HG03439 (cell line): ENCODE data around the gene WDR90.

Experiments used
- ATAC-seq: cut with Tn5 transposase; IDR thresholded peaks from one replicate; pipeline ENCODE4 v1.9.1; 2021; ENCODE audit warnings: mild to moderate bottlenecking, moderate library complexity; ENCODE audit not compliant: unreplicated experiment

WDR90 gene

DNA sequence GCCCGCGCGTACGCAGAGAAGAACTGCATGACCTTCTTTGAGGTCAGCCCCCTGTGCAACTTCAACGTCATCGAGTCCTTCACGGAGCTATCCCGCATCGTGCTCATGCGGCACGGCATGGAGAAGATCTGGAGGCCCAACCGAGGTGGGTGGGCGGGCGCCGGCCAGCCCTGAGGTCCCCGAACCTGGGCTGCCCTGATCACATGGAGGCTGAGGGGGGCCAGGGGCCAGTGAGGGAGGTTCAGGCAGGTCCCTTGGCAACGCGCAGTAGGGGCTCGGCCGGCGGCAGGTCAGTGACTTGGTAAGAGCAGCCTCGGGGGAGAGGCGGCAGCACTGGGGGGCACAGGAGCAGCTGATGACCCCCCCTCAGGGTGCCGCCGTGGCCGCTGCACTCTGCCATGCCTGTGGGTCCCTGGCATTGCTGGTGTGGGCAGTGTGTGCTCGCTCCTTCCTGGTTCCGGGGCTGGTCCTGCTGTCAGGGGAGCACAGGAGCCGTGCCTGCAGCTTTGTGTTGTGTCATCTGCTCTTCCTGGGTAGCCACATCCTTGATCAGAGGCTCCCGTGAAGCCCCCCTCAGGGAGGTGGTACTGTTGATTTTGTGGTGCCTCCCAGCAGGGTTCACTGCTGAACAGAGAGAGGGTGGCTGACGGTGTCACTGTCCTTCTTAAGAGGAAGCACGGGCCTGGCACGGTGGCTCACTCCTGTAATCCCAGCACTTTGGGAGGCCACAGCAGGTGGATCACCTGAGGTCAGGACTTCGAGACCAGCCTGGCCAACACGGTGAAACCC lies 23.0 kb upstream of the WDR90 start:
- ATAC-seq = no peak

DNA sequence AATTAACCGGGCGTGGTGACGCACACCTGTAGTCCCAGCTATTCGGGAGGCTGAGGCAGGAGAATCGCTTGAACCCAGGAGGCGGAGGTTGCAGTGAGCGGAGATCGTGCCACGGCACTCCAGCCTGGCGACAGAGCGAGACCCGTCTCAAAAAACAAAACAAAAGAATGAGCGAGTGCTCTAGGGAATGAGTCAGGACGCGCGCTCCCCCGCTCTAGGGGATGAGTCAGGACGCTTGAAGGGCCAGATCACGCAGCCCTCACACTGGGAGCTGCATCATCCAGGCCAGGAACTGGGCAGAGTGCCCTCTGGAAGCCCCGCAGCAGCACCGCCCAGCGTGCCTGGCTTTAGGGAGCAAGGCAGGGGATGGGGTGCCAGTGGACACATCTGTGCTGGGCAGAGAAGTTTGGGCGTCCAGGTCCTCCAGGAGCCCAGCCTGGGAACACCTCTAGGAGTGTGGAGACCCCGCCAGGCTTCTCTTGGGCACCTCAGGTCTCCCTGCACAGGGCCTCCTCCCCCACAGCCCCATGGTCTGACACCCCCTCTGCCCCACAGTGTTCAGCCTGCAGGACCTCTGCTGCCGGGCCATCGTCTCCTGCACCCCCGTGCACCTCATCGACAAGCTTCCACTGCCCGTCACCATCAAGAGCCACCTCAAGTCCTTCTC lies 22.2 kb upstream of the WDR90 start:
- ATAC-seq = no peak

DNA sequence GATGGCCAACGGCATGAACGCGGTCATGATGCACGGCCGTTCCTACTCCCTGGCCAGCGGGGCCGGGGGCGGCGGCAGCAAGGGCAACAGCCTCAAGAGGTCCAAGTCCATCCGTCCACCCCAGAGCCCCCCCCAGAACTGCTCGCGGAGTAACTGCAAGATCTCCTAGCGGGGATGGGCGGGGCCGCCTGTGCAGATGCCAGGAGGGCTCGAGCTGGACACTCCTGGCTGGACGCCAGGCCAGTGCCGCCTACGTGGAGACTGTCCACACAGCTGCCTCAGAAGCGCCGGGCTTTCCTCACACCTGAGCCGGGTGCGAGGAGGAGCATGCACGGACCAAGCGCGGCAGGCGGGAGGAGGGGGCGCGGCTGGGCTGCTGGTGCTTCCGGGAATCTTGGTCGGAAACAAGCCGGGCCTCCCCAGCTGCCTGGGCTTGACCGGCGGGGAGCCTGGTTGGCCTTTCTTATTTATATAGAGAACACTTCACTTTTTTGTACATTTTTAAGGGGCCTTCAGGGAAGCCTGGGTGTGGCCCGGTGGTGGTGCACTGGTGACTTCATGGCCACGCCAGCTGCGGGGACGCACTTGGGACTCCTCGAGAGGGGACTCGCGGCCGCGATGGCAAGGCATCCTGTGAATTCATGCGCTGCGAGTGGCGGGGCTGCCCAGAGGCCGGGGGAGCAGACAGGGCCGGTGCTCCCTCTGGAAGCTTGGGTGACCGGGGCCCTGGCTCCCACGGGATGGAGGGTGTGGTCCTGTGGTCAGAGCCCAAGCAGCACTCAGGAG lies 21.5 kb upstream of the WDR90 start:
- ATAC-seq = no peak

- ATAC-seq = no peak
Measured at GRCh38 chr16:628321-629061, 20.7 kb upstream of the WDR90 start.

DNA sequence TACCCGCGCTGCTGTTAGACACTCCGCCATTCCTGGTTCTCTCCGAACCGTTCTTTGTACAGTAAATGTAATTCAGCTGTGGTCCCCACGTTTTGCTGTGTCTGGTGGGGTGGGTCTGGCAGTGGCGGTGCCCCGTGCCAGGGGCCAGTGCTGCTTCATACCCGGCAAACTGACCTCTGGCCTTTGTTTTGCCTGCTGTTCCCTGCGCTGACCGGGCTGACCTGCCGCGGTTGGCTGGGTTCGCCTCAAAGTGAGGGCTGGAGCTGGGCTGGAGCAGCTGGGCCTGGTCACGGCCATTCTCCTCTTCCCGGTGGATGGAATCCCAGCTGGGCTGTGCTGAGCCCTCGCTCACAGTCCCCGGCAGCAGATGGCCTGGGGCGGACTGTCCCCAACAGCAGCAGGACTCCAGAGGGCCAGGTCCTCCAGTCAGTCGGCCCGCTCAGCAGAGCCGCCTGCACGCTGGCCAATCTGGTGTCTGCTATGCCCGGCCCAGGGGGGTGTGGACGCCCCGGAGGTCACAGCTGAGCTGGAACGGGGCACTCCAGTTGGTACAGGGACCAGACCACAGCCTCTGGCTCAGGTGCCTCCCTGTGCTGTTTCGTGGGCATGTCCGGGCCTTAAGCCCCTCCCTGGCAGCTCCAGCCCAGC lies 19.9 kb upstream of the WDR90 start:
- ATAC-seq = no peak

DNA sequence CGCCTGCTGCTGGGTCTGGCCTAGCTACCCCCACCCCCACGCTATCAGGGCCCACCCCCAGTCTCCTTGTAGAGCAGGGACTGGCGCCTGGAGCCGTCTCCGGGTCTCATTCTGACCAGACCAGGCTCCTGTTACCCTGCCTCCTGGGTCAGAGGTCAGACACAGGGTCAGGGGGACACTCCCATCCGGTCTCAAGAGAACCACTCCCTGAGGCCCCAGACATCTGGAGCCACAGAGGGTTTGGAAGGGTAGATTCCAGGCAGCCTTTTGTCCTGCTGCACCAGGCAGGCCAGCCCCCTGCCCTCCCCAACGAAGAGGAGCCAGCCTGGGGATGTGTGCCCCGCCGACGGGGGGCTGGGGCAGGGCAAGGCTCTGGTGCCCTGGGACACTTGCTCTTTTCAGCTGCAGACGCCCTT lies 19.3 kb upstream of the WDR90 start:
- ATAC-seq = no peak

DNA sequence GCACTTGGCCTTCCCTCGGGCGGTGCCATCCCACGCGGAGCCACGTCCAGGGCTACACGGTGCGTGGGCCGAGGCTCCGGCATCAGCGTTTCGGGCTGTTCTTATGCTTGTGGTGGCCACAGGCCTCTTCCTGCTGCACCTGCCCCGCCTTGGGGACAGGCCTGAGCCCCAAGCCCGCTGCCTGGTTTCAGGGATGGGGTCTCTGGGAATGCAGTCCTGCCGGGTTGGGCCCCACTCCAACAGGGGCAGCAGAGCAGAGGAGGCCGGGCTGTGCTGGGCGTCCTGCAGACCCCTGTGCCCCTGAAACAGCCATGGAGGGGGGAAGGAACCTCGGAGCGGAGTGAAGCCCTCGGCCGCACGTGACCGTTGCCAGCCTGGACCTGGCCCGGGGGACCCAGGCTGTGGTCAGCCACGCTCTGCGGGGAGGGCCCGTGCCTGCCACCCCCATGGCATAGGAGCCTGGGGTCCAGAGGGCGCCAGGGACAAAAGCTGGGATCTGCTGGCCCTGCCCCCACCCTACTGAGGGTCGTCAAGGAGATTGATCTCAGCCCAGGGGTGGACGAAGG lies 18.8 kb upstream of the WDR90 start:
- ATAC-seq = no peak

DNA sequence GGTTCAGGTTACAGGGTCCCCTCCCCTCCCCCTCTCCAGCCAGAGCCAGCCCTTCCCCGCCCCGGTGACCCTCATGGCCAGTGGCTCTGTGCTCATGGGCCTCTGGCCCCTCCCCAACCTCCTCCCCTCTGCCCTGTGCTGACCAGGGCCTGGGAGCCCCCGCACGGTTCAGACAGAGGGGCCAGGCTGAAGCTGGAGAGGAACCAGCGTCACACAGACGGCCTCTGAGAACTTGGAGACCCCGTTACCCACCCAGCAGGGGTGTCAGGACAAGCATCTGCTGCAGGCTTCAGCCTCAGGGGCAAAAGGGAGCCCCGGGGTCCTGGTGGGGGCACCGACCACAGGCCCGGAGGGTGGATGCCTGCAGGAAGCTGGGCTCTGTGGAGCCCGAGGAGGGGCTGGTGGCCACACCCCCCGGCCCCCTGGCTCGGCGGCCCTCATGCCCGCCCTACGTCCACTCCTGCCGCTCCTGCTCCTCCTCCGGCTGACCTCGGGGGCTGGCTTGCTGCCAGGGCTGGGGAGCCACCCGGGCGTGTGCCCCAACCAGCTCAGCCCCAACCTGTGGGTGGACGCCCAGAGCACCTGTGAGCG lies 18.3 kb upstream of the WDR90 start, which contains the start of gene WFIKKN1:
Gene WFIKKN1, plus strand, starts transcription at position 171 of the 591 bp plus-strand sequence. Its CDS starts 269 bp downstream, at position 440.
- no peak for ATAC-seq

DNA sequence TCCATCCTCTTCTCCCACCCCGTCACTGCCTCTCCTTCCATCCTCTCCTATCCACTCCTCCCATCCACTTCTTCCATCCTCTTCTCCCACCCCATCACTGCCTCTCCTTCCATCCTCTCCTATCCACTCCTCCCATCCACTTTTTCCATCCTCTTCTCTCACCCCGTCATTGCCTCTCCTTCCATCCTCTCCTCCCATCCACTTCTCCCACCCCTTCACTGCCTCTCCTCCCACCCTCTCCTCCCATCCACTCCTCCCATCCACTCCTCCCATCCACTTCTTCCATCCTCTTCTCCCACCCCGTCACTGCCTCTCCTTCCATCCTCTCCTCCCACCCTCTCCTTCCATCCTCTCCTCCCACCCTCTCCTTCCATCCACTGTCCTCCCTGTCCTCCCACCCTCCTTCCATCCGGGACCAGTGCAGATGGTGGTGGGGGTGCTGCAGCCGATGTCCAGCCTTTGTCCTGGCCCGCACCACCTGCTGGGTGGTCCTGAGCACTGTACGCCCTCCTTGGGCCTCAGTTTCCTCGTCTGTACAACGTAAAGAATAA lies 17.3 kb upstream of the WDR90 start:
- no peak for ATAC-seq

DNA sequence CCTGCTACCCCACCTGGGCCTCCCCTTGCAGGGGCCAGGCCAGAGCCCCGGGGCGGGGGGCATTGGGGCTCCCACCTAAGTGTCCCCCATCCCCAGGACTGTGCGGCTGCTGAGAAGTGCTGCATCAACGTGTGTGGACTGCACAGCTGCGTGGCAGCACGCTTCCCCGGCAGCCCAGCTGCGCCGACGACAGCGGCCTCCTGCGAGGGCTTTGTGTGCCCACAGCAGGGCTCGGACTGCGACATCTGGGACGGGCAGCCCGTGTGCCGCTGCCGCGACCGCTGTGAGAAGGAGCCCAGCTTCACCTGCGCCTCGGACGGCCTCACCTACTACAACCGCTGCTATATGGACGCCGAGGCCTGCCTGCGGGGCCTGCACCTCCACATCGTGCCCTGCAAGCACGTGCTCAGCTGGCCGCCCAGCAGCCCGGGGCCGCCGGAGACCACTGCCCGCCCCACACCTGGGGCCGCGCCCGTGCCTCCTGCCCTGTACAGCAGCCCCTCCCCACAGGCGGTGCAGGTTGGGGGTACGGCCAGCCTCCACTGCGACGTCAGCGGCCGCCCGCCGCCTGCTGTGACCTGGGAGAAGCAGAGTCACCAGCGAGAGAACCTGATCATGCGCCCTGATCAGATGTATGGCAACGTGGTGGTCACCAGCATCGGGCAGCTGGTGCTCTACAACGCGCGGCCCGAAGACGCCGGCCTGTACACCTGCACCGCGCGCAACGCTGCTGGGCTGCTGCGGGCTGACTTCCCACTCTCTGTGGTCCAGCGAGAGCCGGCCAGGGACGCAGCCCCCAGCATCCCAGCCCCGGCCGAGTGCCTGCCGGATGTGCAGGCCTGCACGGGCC lies 16.5 kb upstream of the WDR90 start:
- ATAC-seq = no peak

DNA sequence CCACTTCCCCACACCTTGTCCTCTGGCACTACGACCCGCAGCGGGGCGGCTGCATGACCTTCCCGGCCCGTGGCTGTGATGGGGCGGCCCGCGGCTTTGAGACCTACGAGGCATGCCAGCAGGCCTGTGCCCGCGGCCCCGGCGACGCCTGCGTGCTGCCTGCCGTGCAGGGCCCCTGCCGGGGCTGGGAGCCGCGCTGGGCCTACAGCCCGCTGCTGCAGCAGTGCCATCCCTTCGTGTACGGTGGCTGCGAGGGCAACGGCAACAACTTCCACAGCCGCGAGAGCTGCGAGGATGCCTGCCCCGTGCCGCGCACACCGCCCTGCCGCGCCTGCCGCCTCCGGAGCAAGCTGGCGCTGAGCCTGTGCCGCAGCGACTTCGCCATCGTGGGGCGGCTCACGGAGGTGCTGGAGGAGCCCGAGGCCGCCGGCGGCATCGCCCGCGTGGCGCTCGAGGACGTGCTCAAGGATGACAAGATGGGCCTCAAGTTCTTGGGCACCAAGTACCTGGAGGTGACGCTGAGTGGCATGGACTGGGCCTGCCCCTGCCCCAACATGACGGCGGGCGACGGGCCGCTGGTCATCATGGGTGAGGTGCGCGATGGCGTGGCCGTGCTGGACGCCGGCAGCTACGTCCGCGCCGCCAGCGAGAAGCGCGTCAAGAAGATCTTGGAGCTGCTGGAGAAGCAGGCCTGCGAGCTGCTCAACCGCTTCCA lies 15.7 kb upstream of the WDR90 start:
- no peak for ATAC-seq

GRCh38 chr16:634051-634670 lies 15.0 kb upstream of the WDR90 start:
- no peak for ATAC-seq

DNA sequence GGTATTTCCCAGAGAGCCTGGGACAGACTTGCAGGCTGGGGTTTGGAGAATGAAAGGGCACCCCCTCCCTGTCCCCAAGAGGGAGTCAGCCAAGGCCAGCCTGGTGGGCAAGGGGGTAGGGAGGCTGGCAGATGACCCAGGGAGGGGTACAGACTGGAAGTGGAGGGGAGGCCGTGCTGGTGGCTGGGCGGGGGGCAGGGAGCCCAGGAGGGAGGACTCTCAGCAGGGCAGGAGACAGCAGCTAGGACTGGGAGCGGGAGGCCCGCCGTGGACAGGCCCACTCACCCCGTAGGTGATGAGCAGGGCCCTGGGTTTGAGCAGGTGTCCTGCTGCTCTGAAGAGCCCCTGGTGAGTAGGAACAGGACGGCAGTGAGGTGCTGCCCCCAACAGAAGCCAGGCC lies 14.2 kb upstream of the WDR90 start:
- no peak for ATAC-seq

- no peak for ATAC-seq
Measured at GRCh38 chr16:635573-636205, 13.5 kb upstream of the WDR90 start.

- ATAC-seq = peak; percentile 71
Measured at GRCh38 chr16:636206-637080, 12.7 kb upstream of the WDR90 start, which contains the start of gene METTL26. TSS of gene METTL26 (minus strand) at chr16:636305. CDS start at chr16:636290, 15 bp downstream.
